HFF-Myc (cell line): Measurements from ENCODE around the gene RGS11.
"Not testable (repeated sequence)": the region's sequence is repeated elsewhere in the genome, so short reads cannot be mapped to it uniquely, and the experiment has no call there.

Experiments
- DNase-seq: peaks from one replicate; pipeline ENCODE4 v3.0.0-alpha.2; 2011; ENCODE audit warnings: low read depth; ENCODE audit errors: extremely low read depth
- H3K4me3 ChIP-seq: replicated peaks from 2 replicates; pipeline ENCODE4 v1.5.1; 2011; ENCODE audit warnings: low read depth, mild to moderate bottlenecking, control low read depth, low read length
- TF ChIP-seq, protein P1 (sequence below): IDR thresholded peaks from 2 replicates; pipeline ENCODE4 v1.5.1; 2012; ENCODE audit warnings: mild to moderate bottlenecking, low read depth, low read length, control low read depth; ENCODE audit errors: missing control alignments

RGS11 gene

DNA sequence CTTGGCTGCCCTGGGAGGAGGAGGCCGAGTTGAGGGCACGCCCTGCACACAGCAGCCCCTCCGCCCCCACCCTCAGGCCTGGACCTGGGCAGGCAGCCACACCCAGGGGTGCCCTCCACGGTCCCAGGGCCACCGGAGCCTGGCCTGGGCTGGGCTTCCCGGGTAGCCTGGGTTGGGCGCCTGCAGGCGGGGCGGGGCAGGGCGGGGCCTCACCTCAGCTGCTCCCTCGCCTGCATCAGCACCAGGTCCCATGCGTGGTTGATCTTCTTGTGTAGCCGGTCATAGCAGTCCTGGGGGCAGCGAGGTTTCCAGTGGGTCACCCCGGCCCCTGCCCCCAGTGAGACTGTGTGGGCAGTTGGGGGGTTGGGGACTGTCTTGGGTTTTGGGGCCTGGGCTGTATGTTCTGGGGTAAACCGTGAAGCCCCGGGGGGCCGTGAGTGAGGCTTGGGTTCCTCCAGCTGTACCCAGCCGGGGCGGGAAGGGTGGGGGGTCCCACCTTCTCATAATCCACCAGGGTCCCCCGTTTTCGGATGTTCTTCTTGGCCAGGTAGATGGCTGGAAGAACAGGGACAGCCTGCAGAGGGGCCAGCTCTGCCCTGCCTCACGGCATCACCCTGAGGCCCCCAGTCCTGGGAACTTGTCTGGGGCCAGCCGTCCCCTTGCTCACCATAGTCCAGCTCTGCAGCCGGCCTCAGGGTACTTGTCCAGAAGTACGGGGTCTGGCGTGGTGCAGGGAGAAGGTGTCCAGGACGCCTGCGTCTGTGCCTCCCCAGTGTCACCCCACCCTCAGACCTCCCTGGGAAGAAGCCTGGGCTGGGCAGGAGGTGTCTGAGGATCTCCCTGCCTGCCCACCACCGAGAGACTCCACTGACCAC, 2.0 kb downstream of the RGS11 start:
- H3K4me3 ChIP-seq: no peak overlapping the region
- no peak for DNase-seq
- TF ChIP-seq, protein P1, sequence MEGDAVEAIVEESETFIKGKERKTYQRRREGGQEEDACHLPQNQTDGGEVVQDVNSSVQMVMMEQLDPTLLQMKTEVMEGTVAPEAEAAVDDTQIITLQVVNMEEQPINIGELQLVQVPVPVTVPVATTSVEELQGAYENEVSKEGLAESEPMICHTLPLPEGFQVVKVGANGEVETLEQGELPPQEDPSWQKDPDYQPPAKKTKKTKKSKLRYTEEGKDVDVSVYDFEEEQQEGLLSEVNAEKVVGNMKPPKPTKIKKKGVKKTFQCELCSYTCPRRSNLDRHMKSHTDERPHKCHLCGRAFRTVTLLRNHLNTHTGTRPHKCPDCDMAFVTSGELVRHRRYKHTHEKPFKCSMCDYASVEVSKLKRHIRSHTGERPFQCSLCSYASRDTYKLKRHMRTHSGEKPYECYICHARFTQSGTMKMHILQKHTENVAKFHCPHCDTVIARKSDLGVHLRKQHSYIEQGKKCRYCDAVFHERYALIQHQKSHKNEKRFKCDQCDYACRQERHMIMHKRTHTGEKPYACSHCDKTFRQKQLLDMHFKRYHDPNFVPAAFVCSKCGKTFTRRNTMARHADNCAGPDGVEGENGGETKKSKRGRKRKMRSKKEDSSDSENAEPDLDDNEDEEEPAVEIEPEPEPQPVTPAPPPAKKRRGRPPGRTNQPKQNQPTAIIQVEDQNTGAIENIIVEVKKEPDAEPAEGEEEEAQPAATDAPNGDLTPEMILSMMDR: no peak

DNA sequence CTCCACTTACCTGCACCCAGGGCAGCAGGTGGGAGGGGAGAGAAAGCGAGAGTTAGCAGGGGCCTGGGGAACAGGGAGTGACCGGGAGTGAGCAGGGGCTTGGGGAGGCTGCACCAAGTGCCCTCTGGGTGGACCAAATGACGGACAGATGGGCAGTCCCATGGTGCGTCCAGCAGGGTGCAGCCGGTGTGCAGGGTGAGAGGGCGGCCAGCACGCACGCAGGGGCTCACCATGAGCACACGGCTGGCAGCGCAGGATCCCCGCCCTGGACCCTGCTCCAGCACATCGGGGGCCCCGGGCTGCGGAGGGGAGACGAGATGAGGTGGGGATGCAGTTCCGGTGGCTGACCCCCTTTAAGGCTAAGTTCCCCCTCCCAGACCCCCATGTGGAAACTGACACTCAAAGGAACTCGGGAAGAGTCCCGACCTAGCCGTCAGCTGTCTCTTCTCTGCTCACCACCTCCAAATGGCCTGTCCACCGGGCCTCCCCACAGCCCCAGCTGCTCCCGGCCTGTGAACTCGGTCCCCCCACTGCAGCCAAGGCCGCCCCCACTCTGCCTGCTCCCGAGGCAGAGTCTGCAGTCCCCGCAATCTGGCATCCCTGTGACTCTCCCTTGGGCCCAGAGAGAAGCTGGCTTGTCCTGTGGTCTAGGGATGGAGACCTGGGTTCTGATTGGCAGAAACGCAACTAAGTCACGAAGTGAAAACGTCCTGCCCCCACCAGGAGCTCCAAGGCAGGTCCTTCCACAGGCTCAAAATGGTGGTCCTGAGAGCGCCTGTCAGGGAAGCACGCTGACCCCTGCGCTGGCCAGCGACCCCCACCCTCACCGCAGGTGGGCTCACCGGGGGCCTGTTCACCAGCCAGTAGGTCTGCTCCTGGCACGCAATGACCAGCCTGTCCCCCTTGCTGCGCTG, 2.9 kb downstream of the RGS11 start:
- no peak overlapping the region for H3K4me3 ChIP-seq
- TF ChIP-seq, protein P1: no peak
- DNase-seq: no peak

DNA sequence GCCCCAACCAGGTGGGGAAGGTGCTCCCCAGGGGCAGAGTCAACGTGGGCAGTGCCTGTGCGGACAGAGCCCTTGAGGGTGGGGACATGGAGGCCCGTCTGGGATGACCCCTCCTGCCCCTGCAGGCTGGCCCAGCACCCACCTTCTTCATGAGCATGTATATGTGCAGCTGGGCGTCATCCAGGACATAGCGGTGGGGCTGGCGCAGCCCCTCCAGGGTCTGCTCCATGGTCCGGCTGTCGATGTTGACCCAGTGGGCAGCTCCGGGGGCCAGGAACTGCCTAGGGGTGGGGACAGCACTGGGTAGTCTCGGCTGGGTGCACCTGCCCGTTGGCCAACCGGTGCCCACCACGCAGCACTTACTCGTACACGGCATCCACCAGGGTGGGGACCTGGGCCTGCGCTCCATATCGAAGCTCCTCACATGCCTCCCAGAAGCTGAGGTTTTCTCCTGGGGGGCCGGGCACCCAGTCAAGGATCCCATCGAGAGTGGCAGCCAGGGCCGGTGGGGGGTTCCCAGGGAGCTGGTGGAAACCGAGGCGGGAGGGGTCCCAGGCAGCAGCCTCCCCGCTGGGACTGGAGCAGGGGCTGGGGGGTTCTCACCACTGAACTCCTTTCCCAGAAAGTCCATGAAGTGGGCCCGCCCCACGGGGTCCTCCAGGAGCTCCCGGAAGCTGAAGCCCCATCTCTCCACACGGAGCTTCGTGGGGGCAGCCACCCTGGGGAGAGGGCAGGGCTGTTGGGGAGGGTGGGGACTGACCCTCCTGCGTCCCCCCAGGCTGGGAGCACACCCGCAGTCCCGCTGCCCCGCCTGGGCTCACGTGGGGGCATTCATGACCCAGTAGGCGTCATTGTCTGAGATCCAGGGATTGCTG, 5.1 kb downstream of the RGS11 start:
- TF ChIP-seq, protein P1: no peak
- no peak overlapping the region for H3K4me3 ChIP-seq
- DNase-seq: no peak

DNA sequence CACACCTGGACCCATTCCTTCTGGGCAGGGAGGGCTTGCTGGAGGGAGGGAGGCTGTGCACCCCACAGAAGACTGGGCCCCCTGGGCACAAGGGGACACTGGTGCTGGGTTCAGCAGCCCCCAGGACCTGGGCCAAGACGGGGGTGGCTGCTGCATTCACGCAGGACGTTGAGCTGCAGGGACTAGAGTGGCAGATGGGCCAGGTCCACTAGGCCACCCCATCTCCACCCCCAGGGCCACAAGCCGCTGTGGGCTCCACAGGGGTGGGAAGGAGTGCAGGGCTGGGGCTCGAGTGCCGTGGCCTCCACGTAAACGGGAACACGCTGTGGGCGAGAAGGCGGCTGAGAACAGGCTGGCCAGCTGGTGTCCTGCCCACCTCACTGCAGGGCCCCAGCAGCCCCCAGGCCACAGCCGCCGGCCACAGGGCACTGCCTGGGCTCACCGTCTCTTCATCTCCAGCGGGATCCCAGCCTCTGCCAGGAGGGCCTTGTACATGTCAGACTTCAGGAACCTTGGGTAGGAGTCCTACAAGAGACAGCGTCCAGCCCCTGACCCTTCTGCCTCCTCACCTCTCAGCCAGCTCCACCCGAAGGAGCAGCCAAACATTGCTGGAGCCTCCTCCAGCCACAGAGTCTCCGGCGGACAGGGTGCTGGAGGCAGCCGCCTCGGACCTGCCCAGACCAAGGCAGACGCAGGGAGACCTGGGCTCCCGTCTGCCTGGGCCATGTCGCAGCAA, 6.5 kb downstream of the RGS11 start:
- H3K4me3 ChIP-seq: no peak overlapping the region
- DNase-seq: no peak
- TF ChIP-seq, protein P1: no peak

DNA sequence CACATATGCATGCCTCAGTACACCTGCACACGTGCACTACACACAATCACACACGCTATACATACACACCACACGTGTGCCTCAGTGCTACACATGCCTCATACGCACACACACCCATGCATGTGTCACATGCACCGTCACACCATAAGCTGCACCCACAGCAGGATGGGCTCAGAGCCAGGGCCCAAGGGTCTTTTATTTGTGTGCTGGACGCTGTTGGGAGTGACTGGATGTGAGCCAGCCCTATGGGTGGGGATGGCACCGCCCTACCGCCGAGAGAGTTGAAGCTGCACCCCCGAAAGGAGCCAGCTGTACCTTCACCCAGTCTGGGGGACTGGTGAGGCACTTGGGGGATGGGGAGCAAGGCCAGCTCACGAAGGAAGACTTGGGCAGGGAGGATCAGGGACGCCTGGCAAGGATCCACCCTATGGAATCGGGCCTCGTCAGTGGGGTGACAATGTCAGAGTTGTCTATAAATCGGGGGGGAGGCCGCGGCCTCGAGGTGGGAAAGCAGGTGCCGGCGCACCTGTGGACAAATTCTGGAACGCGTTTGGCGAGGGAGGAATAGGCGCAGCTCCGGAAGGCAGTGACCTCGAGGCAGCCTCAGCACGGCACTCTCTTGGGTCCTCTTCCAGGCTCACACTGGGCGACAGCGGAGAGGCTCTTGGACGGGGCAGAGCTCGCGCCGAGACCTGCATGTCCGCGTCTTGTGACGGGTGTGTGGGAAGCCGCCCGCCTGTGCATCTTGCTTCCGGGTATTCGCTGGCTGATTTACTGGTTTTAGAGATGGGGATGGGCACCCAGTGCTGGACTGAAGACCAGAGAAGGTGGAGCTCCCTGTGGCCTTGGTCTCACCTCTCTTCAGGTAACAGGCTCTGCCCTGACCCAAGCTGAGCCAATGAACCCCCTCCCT, 7.3 kb downstream of the RGS11 start:
- H3K4me3 ChIP-seq: no peak overlapping the region
- no peak for DNase-seq
- TF ChIP-seq, protein P1: no peak

DNA sequence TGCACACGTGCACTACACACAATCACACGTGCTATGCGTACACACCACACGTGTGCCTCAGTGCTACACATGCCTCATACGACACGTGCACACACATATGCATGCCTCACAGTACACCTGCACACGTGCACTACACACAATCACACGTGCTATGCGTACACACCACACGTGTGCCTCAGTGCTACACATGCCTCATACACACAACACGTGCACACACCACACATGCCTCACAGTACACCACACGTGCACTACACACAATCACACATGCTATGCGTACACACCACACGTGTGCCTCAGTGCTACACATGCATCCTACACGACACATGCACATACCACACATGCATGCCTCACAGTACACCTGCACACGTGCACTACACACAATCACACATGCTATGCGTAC, 8.2 kb downstream of the RGS11 start:
- not testable (repeated sequence) for DNase-seq, H3K4me3 ChIP-seq
